H1 (cell line): Measurements from ENCODE around the gene TSPAN5. TPM values are rescaled to one million over a fixed set of nuclear protein-coding genes. Genes with fewer than 3 reads are reported as not detected.

ENCODE experiments used
- FOSL1 ChIP-seq: IDR thresholded peaks from 2 replicates; pipeline ENCODE4 v1.6.1; 2011; ENCODE audit warnings: mild to moderate bottlenecking, low read depth, low read length, moderate library complexity; ENCODE audit not compliant: insufficient read depth
- NANOG ChIP-seq: IDR thresholded peaks from 2 replicates; pipeline ENCODE4 v1.6.1; 2011; ENCODE audit warnings: low read length, low read depth, mild to moderate bottlenecking, inconsistent platforms; ENCODE audit not compliant: insufficient read depth, poor library complexity, severe bottlenecking
- RNF2 ChIP-seq: fragments of 200-900, 300-1000 bp; sonication (generic); IDR thresholded peaks from 2 replicates; pipeline ENCODE4 v1.7.1; 2016; ENCODE audit warnings: borderline replicate concordance, low read depth, mild to moderate bottlenecking, antibody characterized with exemption, low read length; ENCODE audit not compliant: poor library complexity, severe bottlenecking; ENCODE audit errors: missing control alignments
- polyA plus RNA-seq, 7 experiments: library from polyadenylated mRNA; depleted of rRNA in 3 of 7; stranded (reverse) in 5 of 7; unstranded in 2 of 7; fragments of >200 nt in 5 of 7; fragments of 200-250 nt in 2 of 7; gene quantifications; 1 replicate in 5 of 7; 2 replicates in 1 of 7; 4 replicates in 1 of 7; pipeline versions ENCODE4 v1.2.1 to v1.2.3, GENCODE V29; 2011 to 2013; ENCODE audit warnings: missing spikeins in 2 of 7, mixed read lengths in 2 of 7
- total RNA-seq: library from RNA; stranded (reverse); fragmentation: NEBNext Ultra II Directional; extraction: Animal tissue kit (Norgen Biotek cat#: 25700); gene quantifications from 2 replicates; pipeline ENCODE4 v1.2.1, GENCODE V29; 2021

The TSPAN5 gene
- total and polyA plus RNA-seq, 2 of the 8 experiments (the other 6 are each of a cell fraction or from before 2014, with no cell fraction given), result 17.6 to 21.2 TPM

DNA sequence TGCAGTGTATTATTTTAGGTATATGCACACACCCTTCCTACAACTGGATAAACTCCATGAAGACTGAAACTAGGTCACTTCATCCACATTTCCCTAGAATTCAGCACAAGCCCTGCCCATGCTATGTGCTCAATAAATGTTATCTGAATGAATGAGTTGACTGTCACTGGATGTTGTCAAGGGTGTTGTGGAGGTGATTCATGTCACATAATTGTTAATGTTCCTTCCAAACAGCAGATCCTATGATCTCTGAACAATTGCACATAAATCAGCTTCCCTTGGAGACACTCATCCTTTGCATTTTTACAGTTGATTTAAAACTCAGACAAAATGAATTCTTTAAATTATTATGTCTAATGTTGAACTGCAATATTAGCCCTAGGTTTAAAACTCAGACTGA, 154.7 kb downstream of the TSPAN5 start (continued):
- TF ChIP-seq RNF2 (no peak), NANOG (no peak), FOSL1 (no peak)
